H1 (cell line): ENCODE measurements around the gene CFB. TPM values are rescaled to one million over a fixed set of nuclear protein-coding genes. Genes with fewer than 3 reads are reported as not detected.

ENCODE experiments used
- CTCF ChIA-PET: fragments of 300-600 bp; sonication (Branson Sonifier 250); formaldehyde crosslinking; loops from one replicate; lab custom pipeline; 2021; ENCODE audit not compliant: partially characterized antibody; lab: Charles Lee
- POLR2A ChIA-PET: fragments of 300-600 bp; sonication (Branson Sonifier 250); formaldehyde crosslinking; loops from one replicate; lab custom pipeline; 2021; ENCODE audit warnings: inconsistent platforms; ENCODE audit not compliant: partially characterized antibody; lab: Charles Lee
- DNase-seq, 2 experiments: peaks; one replicate each; pipeline versions ENCODE4 v3.0.0 to v3.0.0-alpha.2; 2010 to 2022; ENCODE audit warnings: low spot score in 2 of 2, low read depth in 1 of 2, mixed read lengths in 1 of 2
- FAIRE-seq: peaks from 2 replicates; lab custom pipeline; 2011; peaks lifted over from hg19 to GRCh38; lab: Jason Lieb, UNC
- H2AFZ ChIP-seq: 2 replicates; pipeline ENCODE4 v1.8.1; 2012; ENCODE audit warnings: low read length, inconsistent platforms
- H2AK5ac ChIP-seq: 2 replicates; pipeline ENCODE4 v1.6.1; 2013; ENCODE audit warnings: low read depth, low read length
- H2BK120ac ChIP-seq: replicated peaks from 2 replicates; pipeline ENCODE3; 2013; ENCODE audit warnings: low read depth, low read length, inconsistent platforms
- H2BK12ac ChIP-seq: 2 replicates; pipeline ENCODE4 v1.6.1; 2013; ENCODE audit warnings: low read depth, low read length
- H2BK15ac ChIP-seq: 2 replicates; pipeline ENCODE4 v1.6.1; 2013; ENCODE audit warnings: low read length
- H2BK20ac ChIP-seq: 2 replicates; pipeline ENCODE4 v1.6.1; 2013; ENCODE audit warnings: low read length
- H2BK5ac ChIP-seq: 2 replicates; pipeline ENCODE4 v1.6.1; 2013; ENCODE audit warnings: low read depth, low read length
- H3K14ac ChIP-seq: 2 replicates; pipeline ENCODE4 v1.6.1; 2013; ENCODE audit warnings: inconsistent platforms; ENCODE audit not compliant: insufficient read length
- H3K18ac ChIP-seq: 2 replicates; pipeline ENCODE4 v1.6.1; 2013; ENCODE audit warnings: low read length; ENCODE audit errors: extremely low read depth
- H3K23ac ChIP-seq: 2 replicates; pipeline ENCODE4 v1.6.1; 2013; ENCODE audit warnings: inconsistent platforms; ENCODE audit not compliant: insufficient read length
- H3K23me2 ChIP-seq: 2 replicates; pipeline ENCODE4 v1.6.1; 2013; ENCODE audit warnings: low read depth, low read length
- H3K27ac ChIP-seq: 2 replicates; pipeline ENCODE4 v1.6.1; 2011; ENCODE audit warnings: low read depth, low read length, inconsistent platforms
- H3K27me3 ChIP-seq, 4 experiments: replicated peaks in 1 of 4; 1 replicate in 1 of 4; 2 replicates in 3 of 4; pipeline versions ENCODE4 v1.6.1 to v1.8.1; 2011 to 2013; ENCODE audit warnings: low read length in 3 of 4, mild to moderate bottlenecking in 3 of 4, inconsistent platforms in 2 of 4, mixed read lengths in 2 of 4, moderate library complexity in 1 of 4; ENCODE audit not compliant: control insufficient read depth in 3 of 4, insufficient read depth in 3 of 4; ENCODE audit errors: extremely low read depth in 1 of 4
- H3K36me3 ChIP-seq, 4 experiments: 2 replicates each; pipeline versions ENCODE4 v1.6.1 to v1.8.1; 2011 to 2013; ENCODE audit warnings: mild to moderate bottlenecking in 4 of 4, low read length in 3 of 4, moderate library complexity in 2 of 4, control low read depth in 1 of 4, inconsistent platforms in 1 of 4; ENCODE audit not compliant: insufficient read depth in 4 of 4, control insufficient read depth in 2 of 4
- H3K4ac ChIP-seq: replicated peaks from 2 replicates; pipeline ENCODE3; 2013; ENCODE audit warnings: low read length, low read depth, mixed read lengths, inconsistent platforms; ENCODE audit not compliant: insufficient read length
- H3K4me1 ChIP-seq, 4 experiments: replicated peaks in 1 of 4; 1 replicate in 1 of 4; 2 replicates in 3 of 4; pipeline versions ENCODE4 v1.6.1 to v1.8.1; 2011 to 2013; ENCODE audit warnings: low read length in 3 of 4, inconsistent platforms in 2 of 4, mixed read lengths in 1 of 4; ENCODE audit not compliant: insufficient read depth in 4 of 4, control insufficient read depth in 3 of 4
- H3K4me2 ChIP-seq, 2 experiments: 2 replicates each; pipeline versions ENCODE4 v1.6.1 to v1.8.1; 2011 to 2013; ENCODE audit warnings: low read depth in 2 of 2, low read length in 2 of 2, control low read depth in 1 of 2, inconsistent platforms in 1 of 2, mild to moderate bottlenecking in 1 of 2; ENCODE audit not compliant: insufficient read depth in 1 of 2
- H3K4me3 ChIP-seq, 4 experiments: fragments of 200-600, 300-600 bp in 1 of 4; sonication (generic), shearing (Covaris generic), sonication (Bioruptor Twin) in 1 of 4; 2 replicates each; pipeline versions ENCODE4 v1.5.1 to v1.8.1; 2011 to 2016; ENCODE audit warnings: low read length in 4 of 4, low read depth in 3 of 4, control low read depth in 2 of 4, inconsistent platforms in 2 of 4, mild to moderate bottlenecking in 2 of 4, mixed read lengths in 1 of 4, moderate library complexity in 1 of 4; ENCODE audit not compliant: insufficient read depth in 2 of 4; ENCODE audit errors: extremely low read depth in 1 of 4
- H3K56ac ChIP-seq: replicated peaks from 2 replicates; pipeline ENCODE3; 2013; ENCODE audit warnings: low read depth, mild to moderate bottlenecking, mixed read lengths, low read length, inconsistent platforms; ENCODE audit not compliant: insufficient read length
- H3K79me1 ChIP-seq: 2 replicates; pipeline ENCODE4 v1.6.1; 2013; ENCODE audit warnings: low read depth, low read length, control low read depth
- H3K79me2 ChIP-seq, 2 experiments: 2 replicates each; pipeline versions ENCODE4 v1.6.1 to v1.8.1; 2012 to 2013; ENCODE audit warnings: low read length in 2 of 2, mild to moderate bottlenecking in 2 of 2, inconsistent platforms in 1 of 2; ENCODE audit not compliant: insufficient read depth in 2 of 2, control insufficient read depth in 1 of 2
- H3K9ac ChIP-seq, 4 experiments: replicated peaks in 1 of 4; 1 replicate in 1 of 4; 2 replicates in 3 of 4; pipeline versions ENCODE4 v1.6.1 to v1.8.1; 2011 to 2013; ENCODE audit warnings: low read depth in 3 of 4, low read length in 3 of 4, control low read depth in 2 of 4, mild to moderate bottlenecking in 2 of 4, moderate library complexity in 2 of 4, inconsistent platforms in 1 of 4; ENCODE audit errors: extremely low read depth in 1 of 4
- H3K9me3 ChIP-seq, 2 experiments: 2 replicates each; pipeline versions ENCODE4 v1.6.1 to v1.8.1; 2012 to 2013; ENCODE audit warnings: mild to moderate bottlenecking in 2 of 2, moderate library complexity in 2 of 2, control low read depth in 1 of 2, inconsistent platforms in 1 of 2, low read depth in 1 of 2, low read length in 1 of 2, mixed read lengths in 1 of 2; ENCODE audit not compliant: insufficient read depth in 2 of 2
- H4K20me1 ChIP-seq, 2 experiments: replicated peaks in 1 of 2; 2 replicates each; pipeline versions ENCODE3 to v1.8.1; 2011 to 2013; ENCODE audit warnings: inconsistent platforms in 2 of 2, low read length in 2 of 2, mild to moderate bottlenecking in 1 of 2; ENCODE audit not compliant: insufficient read depth in 2 of 2, control insufficient read depth in 1 of 2
- H4K5ac ChIP-seq: 2 replicates; pipeline ENCODE4 v1.6.1; 2013; ENCODE audit warnings: low read length, low read depth, mixed read lengths, inconsistent platforms; ENCODE audit not compliant: insufficient read length
- H4K8ac ChIP-seq: 2 replicates; pipeline ENCODE4 v1.8.0; 2013; ENCODE audit warnings: mild to moderate bottlenecking, moderate library complexity, low read length, inconsistent platforms; ENCODE audit not compliant: insufficient read depth; ENCODE audit errors: extremely low read depth
- H4K91ac ChIP-seq: replicated peaks from 2 replicates; pipeline ENCODE3; 2013; ENCODE audit warnings: low read length, mixed read lengths, inconsistent platforms; ENCODE audit not compliant: insufficient read length
- KDM4A ChIP-seq: IDR thresholded peaks from one replicate; pipeline ENCODE4 v1.7.1; 2012; ENCODE audit warnings: low read depth, mild to moderate bottlenecking, moderate library complexity, low read length, inconsistent platforms; ENCODE audit not compliant: severe bottlenecking
- NRF1 ChIP-seq: IDR thresholded peaks from 2 replicates; pipeline ENCODE4 v1.6.1; 2011; ENCODE audit warnings: mild to moderate bottlenecking, low read depth, low read length, improper control_type of control experiment
- PHF8 ChIP-seq: fragments of 200-600 bp; sonication (generic); conservative IDR thresholded peaks from 2 replicates; pipeline ENCODE4 v1.7.1; 2012; ENCODE audit warnings: low read depth, mild to moderate bottlenecking, inconsistent platforms, low read length, moderate library complexity
- SAP30 ChIP-seq: fragments of 300-600 bp; sonication (generic); IDR thresholded peaks from 2 replicates; pipeline ENCODE4 v1.7.1; 2012; ENCODE audit warnings: low read length, moderate library complexity, mild to moderate bottlenecking, inconsistent platforms; ENCODE audit not compliant: insufficient read depth, insufficient replicate concordance
- WGBS, 2 experiments: shearing (Covaris generic) in 1 of 2; methylation state at CpG; one replicate each; pipeline versions ENCODE4 v1.1.6 to v1.1.7; 2013 to 2015; ENCODE audit warnings: low lambda C conversion rate in 2 of 2, mixed read lengths in 2 of 2, inconsistent platforms in 1 of 2, low coverage in 1 of 2, missing lambda C conversion rate in 1 of 2; ENCODE audit not compliant: insufficient replicate concordance in 2 of 2, insufficient coverage in 1 of 2, insufficient read length in 1 of 2; ENCODE audit errors: extremely low coverage in 1 of 2, missing lambda C conversion rate in 1 of 2; 5-methylcytosine and 5-hydroxymethylcytosine counted together
- polyA plus RNA-seq, 7 experiments: library from polyadenylated mRNA; depleted of rRNA in 3 of 7; stranded (reverse) in 5 of 7; unstranded in 2 of 7; fragments of >200 nt in 5 of 7; fragments of 200-250 nt in 2 of 7; gene quantifications; 1 replicate in 5 of 7; 2 replicates in 1 of 7; 4 replicates in 1 of 7; pipeline versions ENCODE4 v1.2.1 to v1.2.3, GENCODE V29; 2011 to 2013; ENCODE audit warnings: missing spikeins in 2 of 7, mixed read lengths in 2 of 7
- total RNA-seq: library from RNA; stranded (reverse); fragmentation: NEBNext Ultra II Directional; extraction: Animal tissue kit (Norgen Biotek cat#: 25700); gene quantifications from 2 replicates; pipeline ENCODE4 v1.2.1, GENCODE V29; 2021

CFB gene
- total and polyA plus RNA-seq, 2 of the 8 experiments (the other 6 are each of a cell fraction or from before 2014, with no cell fraction given) = 0.09 TPM; not detected in 1

GRCh38 chr6:31958412-31958740 lies 12.5 kb downstream of the CFB start:
- Histone ChIP-seq H2BK120ac (no peak overlapping the region), H3K14ac (no peak overlapping the region), H4K8ac (peak overlapping the region; percentile 88; the same call in 1 of the 2 replicates), H3K79me1 (peaks cover 5% of the 10 kb centered on the region), H3K56ac (no peak overlapping the region), H3K27ac (peak overlapping the region; percentile 38), H3K18ac (peak overlapping the region; percentile 66), H2AFZ (peak overlapping the region; percentile 24; the same call in 1 of the 2 replicates), H3K4ac (no peak overlapping the region), H2AK5ac (no peak overlapping the region), H3K4me1 (peaks cover 0 to 6% (median 3%) of the 10 kb centered on the region in 4 experiments; a peak in 3 of 7 replicates), H4K91ac (no peak overlapping the region), H2BK12ac (no peak overlapping the region), H3K36me3 (peaks cover 10 to 56% (median 43%) of the 10 kb centered on the region in 4 experiments; a peak in 7 of 8 replicates), H3K9ac (peak overlapping the region; percentile 55 to 87 (median 86)), H4K5ac (no peak overlapping the region), H2BK5ac (no peak overlapping the region), H3K23ac (no peak overlapping the region), H3K9me3 (no peaks in the 10 kb centered on the region), H3K23me2 (peaks cover 10% of the 10 kb centered on the region), H3K79me2 (peaks cover 0 to 24% of the 10 kb centered on the region in 2 experiments; a peak in 3 of 4 replicates), H3K27me3 (no peaks in the 10 kb centered on the region), H4K20me1 (peaks cover 0 to 2% of the 10 kb centered on the region in 2 experiments), H2BK20ac (no peak overlapping the region), H3K4me2 (peak overlapping the region; percentile 86 to 94), H2BK15ac (no peak overlapping the region), H3K4me3 (peak overlapping the region; percentile 96 to 99 (median 98))
- POLR2A ChIA-PET = interaction anchor here (0.6 to 16.4 kb wide), 14 partner anchors 9 to 417 kb away, joined by 3 to 279 read pairs (median 4); partner anchors contain the start of genes BAG6, CFB, DDX39B and DXO
- 16% methylated on average over 11 of the region's 11 CpGs; no CpG with 5 or more reads in 1 of the 2 experiments for WGBS, 2 experiments
- FAIRE-seq (no peak), DNase-seq (no peak)
- CTCF ChIA-PET = interaction anchor here (0.8 to 1.5 kb wide), 5 partner anchors 10 to 146 kb away, joined by 3 to 5 read pairs (median 4); partner anchors contain the start of gene CFB
- TF ChIP-seq SAP30 = peak; percentile 97
- TF ChIP-seq PHF8 = no peak
- TF ChIP-seq NRF1 = no peak
- no peak for TF ChIP-seq KDM4A
